Measurements from ENCODE around the gene WDR38. TPM values are rescaled to one million over a fixed set of nuclear protein-coding genes. Genes with fewer than 3 reads are reported as not detected.
A peak's percentile ranks its signal among the peaks of the same experiment; 100 is the strongest.

WDR38 gene
- total and polyA plus RNA-seq, 9 of the 15 experiments (the other 6 are each of a cell fraction or from before 2014, with no cell fraction given) = not detected

DNA sequence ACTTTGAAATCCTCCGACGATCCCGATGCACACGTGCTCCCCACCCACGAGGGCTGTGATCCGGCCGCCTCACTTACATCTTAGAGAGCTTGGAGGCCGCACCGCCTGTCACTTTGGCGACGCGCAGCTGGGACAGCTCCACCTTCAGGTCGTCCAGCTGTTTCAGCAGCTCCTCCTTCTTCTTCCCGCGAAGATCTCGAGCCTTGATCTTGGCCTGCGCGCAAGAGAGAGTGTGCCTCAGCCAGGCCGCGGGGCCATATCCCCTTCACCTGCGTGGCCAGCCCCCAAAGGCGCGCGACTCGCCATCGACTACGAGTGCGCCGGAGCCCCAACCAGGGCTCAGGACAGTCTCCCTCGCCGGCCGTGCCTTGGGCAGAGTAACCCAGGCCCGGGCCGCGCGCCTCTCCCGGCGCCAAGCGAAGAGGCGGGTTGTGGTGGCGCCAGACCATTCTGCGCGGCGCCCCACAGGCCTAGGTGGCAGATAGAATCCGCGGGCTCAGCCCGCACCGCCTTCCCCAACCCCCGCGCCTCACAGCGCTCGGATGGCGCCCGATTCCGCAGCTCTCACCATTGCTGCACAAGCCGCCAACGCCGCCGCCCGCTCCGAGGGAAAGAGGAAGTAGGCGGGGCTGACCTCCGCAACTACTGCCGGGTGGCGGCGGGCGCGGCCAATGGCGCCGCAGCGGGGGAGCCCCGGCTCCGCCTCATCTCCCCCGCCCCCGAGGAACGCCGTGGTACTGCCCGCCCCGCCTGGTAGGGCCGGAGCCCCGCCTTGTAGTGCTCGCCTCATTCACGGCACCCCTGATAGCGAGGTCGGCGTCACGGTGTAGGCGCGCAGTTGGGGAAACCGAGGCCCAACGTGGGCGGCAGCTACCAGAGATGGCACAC, 8.3 kb downstream of the WDR38 start, which contains the start of the genes ARPC5L and RPL35 (continued):
- TF ChIP-seq, protein P1, sequence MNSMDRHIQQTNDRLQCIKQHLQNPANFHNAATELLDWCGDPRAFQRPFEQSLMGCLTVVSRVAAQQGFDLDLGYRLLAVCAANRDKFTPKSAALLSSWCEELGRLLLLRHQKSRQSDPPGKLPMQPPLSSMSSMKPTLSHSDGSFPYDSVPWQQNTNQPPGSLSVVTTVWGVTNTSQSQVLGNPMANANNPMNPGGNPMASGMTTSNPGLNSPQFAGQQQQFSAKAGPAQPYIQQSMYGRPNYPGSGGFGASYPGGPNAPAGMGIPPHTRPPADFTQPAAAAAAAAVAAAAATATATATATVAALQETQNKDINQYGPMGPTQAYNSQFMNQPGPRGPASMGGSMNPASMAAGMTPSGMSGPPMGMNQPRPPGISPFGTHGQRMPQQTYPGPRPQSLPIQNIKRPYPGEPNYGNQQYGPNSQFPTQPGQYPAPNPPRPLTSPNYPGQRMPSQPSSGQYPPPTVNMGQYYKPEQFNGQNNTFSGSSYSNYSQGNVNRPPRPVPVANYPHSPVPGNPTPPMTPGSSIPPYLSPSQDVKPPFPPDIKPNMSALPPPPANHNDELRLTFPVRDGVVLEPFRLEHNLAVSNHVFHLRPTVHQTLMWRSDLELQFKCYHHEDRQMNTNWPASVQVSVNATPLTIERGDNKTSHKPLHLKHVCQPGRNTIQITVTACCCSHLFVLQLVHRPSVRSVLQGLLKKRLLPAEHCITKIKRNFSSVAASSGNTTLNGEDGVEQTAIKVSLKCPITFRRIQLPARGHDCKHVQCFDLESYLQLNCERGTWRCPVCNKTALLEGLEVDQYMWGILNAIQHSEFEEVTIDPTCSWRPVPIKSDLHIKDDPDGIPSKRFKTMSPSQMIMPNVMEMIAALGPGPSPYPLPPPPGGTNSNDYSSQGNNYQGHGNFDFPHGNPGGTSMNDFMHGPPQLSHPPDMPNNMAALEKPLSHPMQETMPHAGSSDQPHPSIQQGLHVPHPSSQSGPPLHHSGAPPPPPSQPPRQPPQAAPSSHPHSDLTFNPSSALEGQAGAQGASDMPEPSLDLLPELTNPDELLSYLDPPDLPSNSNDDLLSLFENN (IDR thresholded peaks at IDR 0.05; ENCODE audit: low read depth in 2 of 2, low read length in 2 of 2) = peak in 1 of 2 experiments; percentile 52; a peak in 1 of 4 replicates
- peak; percentile 94; the same call in 1 of the 2 replicates for TF ChIP-seq BCOR (IDR thresholded peaks at IDR 0.05)
- peak; percentile 99 for TF ChIP-seq GABPB1 (CRISPR knock-in tag; IDR thresholded peaks at IDR 0.05)
- no peak for TF ChIP-seq JUNB (CRISPR knock-in tag; conservative IDR thresholded peaks at IDR 0.05)
- TF ChIP-seq SIX5 (IDR thresholded peaks at IDR 0.05; ENCODE audit: borderline replicate concordance in 1 of 2, insufficient read depth in 1 of 2, low read depth in 1 of 2, low read length in 2 of 2) = peak; percentile 18 to 36; a peak in 2 of 4 replicates
- TF ChIP-seq FIP1L1 (IDR thresholded peaks at IDR 0.05; ENCODE audit: low read depth, low read length, poor library complexity, severe bottlenecking) = peak; percentile 92
- TF ChIP-seq, protein P2, sequence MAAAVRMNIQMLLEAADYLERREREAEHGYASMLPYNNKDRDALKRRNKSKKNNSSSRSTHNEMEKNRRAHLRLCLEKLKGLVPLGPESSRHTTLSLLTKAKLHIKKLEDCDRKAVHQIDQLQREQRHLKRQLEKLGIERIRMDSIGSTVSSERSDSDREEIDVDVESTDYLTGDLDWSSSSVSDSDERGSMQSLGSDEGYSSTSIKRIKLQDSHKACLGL (CRISPR knock-in tag; IDR thresholded peaks at IDR 0.05; ENCODE audit: borderline replicate concordance, poor library complexity, severe bottlenecking) = peak; percentile 64
- peak; percentile 79 for TF ChIP-seq HCFC1 (IDR thresholded peaks at IDR 0.05; ENCODE audit: low read depth, low read length)
- no peak for TF ChIP-seq TCF3 (CRISPR knock-in tag; IDR thresholded peaks at IDR 0.05)
- 0 out of 2 replicates have a peak, but pooled peaks have one; percentile 40 for TF ChIP-seq HDAC6 (IDR thresholded peaks at IDR 0.05; ENCODE audit: low read depth, low read length)
- TF ChIP-seq, protein P3, sequence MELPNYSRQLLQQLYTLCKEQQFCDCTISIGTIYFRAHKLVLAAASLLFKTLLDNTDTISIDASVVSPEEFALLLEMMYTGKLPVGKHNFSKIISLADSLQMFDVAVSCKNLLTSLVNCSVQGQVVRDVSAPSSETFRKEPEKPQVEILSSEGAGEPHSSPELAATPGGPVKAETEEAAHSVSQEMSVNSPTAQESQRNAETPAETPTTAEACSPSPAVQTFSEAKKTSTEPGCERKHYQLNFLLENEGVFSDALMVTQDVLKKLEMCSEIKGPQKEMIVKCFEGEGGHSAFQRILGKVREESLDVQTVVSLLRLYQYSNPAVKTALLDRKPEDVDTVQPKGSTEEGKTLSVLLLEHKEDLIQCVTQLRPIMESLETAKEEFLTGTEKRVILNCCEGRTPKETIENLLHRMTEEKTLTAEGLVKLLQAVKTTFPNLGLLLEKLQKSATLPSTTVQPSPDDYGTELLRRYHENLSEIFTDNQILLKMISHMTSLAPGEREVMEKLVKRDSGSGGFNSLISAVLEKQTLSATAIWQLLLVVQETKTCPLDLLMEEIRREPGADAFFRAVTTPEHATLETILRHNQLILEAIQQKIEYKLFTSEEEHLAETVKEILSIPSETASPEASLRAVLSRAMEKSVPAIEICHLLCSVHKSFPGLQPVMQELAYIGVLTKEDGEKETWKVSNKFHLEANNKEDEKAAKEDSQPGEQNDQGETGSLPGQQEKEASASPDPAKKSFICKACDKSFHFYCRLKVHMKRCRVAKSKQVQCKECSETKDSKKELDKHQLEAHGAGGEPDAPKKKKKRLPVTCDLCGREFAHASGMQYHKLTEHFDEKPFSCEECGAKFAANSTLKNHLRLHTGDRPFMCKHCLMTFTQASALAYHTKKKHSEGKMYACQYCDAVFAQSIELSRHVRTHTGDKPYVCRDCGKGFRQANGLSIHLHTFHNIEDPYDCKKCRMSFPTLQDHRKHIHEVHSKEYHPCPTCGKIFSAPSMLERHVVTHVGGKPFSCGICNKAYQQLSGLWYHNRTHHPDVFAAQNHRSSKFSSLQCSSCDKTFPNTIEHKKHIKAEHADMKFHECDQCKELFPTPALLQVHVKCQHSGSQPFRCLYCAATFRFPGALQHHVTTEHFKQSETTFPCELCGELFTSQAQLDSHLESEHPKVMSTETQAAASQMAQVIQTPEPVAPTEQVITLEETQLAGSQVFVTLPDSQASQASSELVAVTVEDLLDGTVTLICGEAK (IDR thresholded peaks at IDR 0.05) = peak; percentile 96
- TF ChIP-seq, protein P3 (CRISPR knock-in tag; IDR thresholded peaks at IDR 0.05) = no peak

Measured in K562 (cell line).